WTC11 (cell line): Measurements from ENCODE around the gene SLC25A28. TPM values are rescaled to one million over a fixed set of nuclear protein-coding genes. Genes with fewer than 3 reads are reported as not detected.

ENCODE experiments used
- ATAC-seq: fragments of 200-7000 bp; cut with Tn5 transposase; 2 replicates; pipeline ENCODE4 v1.10.0; 2021; ENCODE audit warnings: mild to moderate bottlenecking, moderate library complexity
- CTCF ChIA-PET: fragments of 300-600 bp; sonication (Branson Sonifier 250); formaldehyde crosslinking; loops from one replicate; lab custom pipeline; 2021; ENCODE audit warnings: antibody characterized with exemption; lab: Charles Lee
- POLR2A ChIA-PET: fragments of 350-600 bp; sonication (Branson Sonifier 250); formaldehyde crosslinking; loops from one replicate; lab custom pipeline; 2021; ENCODE audit warnings: antibody characterized with exemption; lab: Charles Lee
- DNase-seq: peaks from one replicate; pipeline ENCODE4 v3.0.0; 2021; ENCODE audit warnings: low spot score
- H3K27ac Mint-ChIP-seq: 2 replicates; pipeline ENCODE4 v1.8.0; 2021; ENCODE audit warnings: mixed read lengths
- H3K27me3 Mint-ChIP-seq: 2 replicates; pipeline ENCODE4 v1.8.0; 2021; ENCODE audit warnings: low read depth, mild to moderate bottlenecking, moderate library complexity, mixed read lengths
- H3K36me3 Mint-ChIP-seq: 2 replicates; pipeline ENCODE4 v1.8.0; 2021; ENCODE audit warnings: mixed read lengths
- H3K4me1 Mint-ChIP-seq: 2 replicates; pipeline ENCODE4 v1.8.0; 2022; ENCODE audit warnings: mixed read lengths
- H3K4me3 Mint-ChIP-seq: 2 replicates; pipeline ENCODE4 v1.8.0; 2021; ENCODE audit warnings: mild to moderate bottlenecking, moderate library complexity, mixed read lengths
- H3K9me3 Mint-ChIP-seq: 2 replicates; pipeline ENCODE4 v1.8.0; 2021; ENCODE audit warnings: mixed read lengths
- CBFB ChIP-seq: sonication (generic); formaldehyde crosslinking; IDR thresholded peaks from 2 replicates; pipeline ENCODE4 v1.8.1; 2022; ENCODE audit warnings: mild to moderate bottlenecking, low read depth, missing genetic modification reagents
- EMX1 ChIP-seq: fragments of 250-450 bp; sonication (Bioruptor Pico); IDR thresholded peaks from 2 replicates; pipeline ENCODE4 v1.8.0; 2021; ENCODE audit warnings: mild to moderate bottlenecking
- FOXK1 ChIP-seq: sonication (generic); formaldehyde crosslinking; IDR thresholded peaks from 2 replicates; pipeline ENCODE4 v1.8.0; 2022; ENCODE audit warnings: mild to moderate bottlenecking, moderate library complexity, missing genetic modification reagents
- GRHL2 ChIP-seq: fragments of 250-450 bp; sonication (Bioruptor Pico); IDR thresholded peaks from 2 replicates; pipeline ENCODE4 v1.8.0; 2022; ENCODE audit warnings: mild to moderate bottlenecking, moderate library complexity; ENCODE audit not compliant: insufficient replicate concordance, severe bottlenecking
- GTF2I ChIP-seq: fragments of 250-450 bp; sonication (Bioruptor Pico); conservative IDR thresholded peaks from 2 replicates; pipeline ENCODE4 v1.4.0; 2021; ENCODE audit warnings: mild to moderate bottlenecking
- HMGA2 ChIP-seq: fragments of 250-450 bp; sonication (Bioruptor Pico); IDR thresholded peaks from 2 replicates; pipeline ENCODE4 v1.4.0; 2021; ENCODE audit warnings: mild to moderate bottlenecking, moderate library complexity
- NR1H2 ChIP-seq: sonication (generic); formaldehyde crosslinking; IDR thresholded peaks from 2 replicates; pipeline ENCODE4 v1.9.0; 2021; ENCODE audit warnings: mild to moderate bottlenecking, moderate library complexity, missing genetic modification reagents
- TEAD4 ChIP-seq: sonication (generic); formaldehyde crosslinking; IDR thresholded peaks from 2 replicates; pipeline ENCODE4 v1.8.0; 2022; ENCODE audit warnings: mild to moderate bottlenecking, missing genetic modification reagents
- TP53 ChIP-seq: sonication (generic); formaldehyde crosslinking; IDR thresholded peaks from 2 replicates; pipeline ENCODE4 v1.8.1; 2023; ENCODE audit warnings: mild to moderate bottlenecking, missing genetic modification reagents
- ZBTB21 ChIP-seq: sonication (generic); formaldehyde crosslinking; IDR thresholded peaks from 2 replicates; pipeline ENCODE4 v1.8.1; 2023; ENCODE audit warnings: mild to moderate bottlenecking, missing genetic modification reagents, borderline replicate concordance
- total RNA-seq: library from RNA; stranded (reverse); gene quantifications from 3 replicates; pipeline ENCODE4 v1.2.3, GENCODE V29; 2021
- TF ChIP-seq, protein P1 (sequence below): sonication (generic); formaldehyde crosslinking; IDR thresholded peaks from 2 replicates; pipeline ENCODE4 v1.8.0; 2022; ENCODE audit warnings: mild to moderate bottlenecking, missing genetic modification reagents
- TF ChIP-seq, protein P2 (sequence below): sonication (generic); formaldehyde crosslinking; IDR thresholded peaks from 2 replicates; pipeline ENCODE4 v1.8.0; 2022; ENCODE audit warnings: mild to moderate bottlenecking, missing genetic modification reagents
- TF ChIP-seq, protein P3 (sequence below): fragments of 250-450 bp; sonication (Bioruptor Pico); IDR thresholded peaks from 2 replicates; pipeline ENCODE4 v1.9.0; 2021; ENCODE audit warnings: mild to moderate bottlenecking
- TF ChIP-seq, protein P4 (sequence below): fragments of 250-450 bp; sonication (Bioruptor Pico); IDR thresholded peaks from 2 replicates; pipeline ENCODE4 v1.8.0; 2021; ENCODE audit warnings: mild to moderate bottlenecking
- TF ChIP-seq, protein P5 (sequence below): sonication (generic); formaldehyde crosslinking; IDR thresholded peaks from 2 replicates; pipeline ENCODE4 v1.8.1; 2022; ENCODE audit warnings: mild to moderate bottlenecking, moderate library complexity, missing genetic modification reagents
- TF ChIP-seq, protein P6 (sequence below): fragments of 250-450 bp; sonication (Bioruptor Pico); conservative IDR thresholded peaks from 2 replicates; pipeline ENCODE4 v1.9.0; 2021; ENCODE audit warnings: mild to moderate bottlenecking
- TF ChIP-seq, protein P7 (sequence below): sonication (generic); formaldehyde crosslinking; IDR thresholded peaks from 2 replicates; pipeline ENCODE4 v1.8.1; 2023; ENCODE audit warnings: mild to moderate bottlenecking, missing genetic modification reagents

SLC25A28 gene
- total RNA-seq, 1 experiment from 2014 or later, result 18.2 TPM

DNA sequence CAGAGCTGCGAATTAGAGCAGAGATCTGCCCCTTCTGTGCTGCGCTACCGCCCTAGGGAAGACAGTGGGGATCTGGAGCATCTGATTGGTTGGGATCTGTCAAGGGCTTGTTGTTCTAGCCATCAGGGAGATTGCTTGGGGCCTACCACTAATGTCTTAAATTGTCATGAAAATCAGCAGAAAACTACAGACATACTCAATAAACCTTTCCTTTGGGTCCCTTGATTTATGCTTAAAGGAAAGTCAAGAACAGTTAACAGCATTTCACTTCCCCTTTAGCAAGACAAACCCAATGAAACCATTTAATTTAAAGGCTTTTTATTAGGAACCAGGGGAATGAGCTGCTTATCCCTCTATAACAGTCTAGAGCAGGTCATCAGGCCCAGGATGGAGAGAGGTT lies 10.0 kb downstream of the SLC25A28 start:
- ChIA-PET CTCF (interaction anchor here (2.2 to 3.0 kb wide), 2 partner anchors 50 to 174 kb away, joined by 8 to 28 read pairs; no protein-coding TSS in a partner anchor), POLR2A (no interaction called here)
- no peak overlapping the region for H3K27ac Mint-ChIP-seq
- H3K4me3 Mint-ChIP-seq, result no peak overlapping the region
- no peak for DNase-seq
- TF ChIP-seq ZBTB21 (CRISPR knock-in tag) (no peak), EMX1 (CRISPR knock-in tag) (no peak)
- TF ChIP-seq, protein P1, sequence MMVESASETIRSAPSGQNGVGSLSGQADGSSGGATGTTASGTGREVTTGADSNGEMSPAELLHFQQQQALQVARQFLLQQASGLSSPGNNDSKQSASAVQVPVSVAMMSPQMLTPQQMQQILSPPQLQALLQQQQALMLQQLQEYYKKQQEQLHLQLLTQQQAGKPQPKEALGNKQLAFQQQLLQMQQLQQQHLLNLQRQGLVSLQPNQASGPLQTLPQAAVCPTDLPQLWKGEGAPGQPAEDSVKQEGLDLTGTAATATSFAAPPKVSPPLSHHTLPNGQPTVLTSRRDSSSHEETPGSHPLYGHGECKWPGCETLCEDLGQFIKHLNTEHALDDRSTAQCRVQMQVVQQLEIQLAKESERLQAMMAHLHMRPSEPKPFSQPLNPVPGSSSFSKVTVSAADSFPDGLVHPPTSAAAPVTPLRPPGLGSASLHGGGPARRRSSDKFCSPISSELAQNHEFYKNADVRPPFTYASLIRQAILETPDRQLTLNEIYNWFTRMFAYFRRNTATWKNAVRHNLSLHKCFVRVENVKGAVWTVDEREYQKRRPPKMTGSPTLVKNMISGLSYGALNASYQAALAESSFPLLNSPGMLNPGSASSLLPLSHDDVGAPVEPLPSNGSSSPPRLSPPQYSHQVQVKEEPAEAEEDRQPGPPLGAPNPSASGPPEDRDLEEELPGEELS, result no peak
- no peaks in the 10 kb centered on the region for H3K9me3 Mint-ChIP-seq
- peaks cover 4% of the 10 kb centered on the region for H3K4me1 Mint-ChIP-seq
- no peaks in the 10 kb centered on the region for H3K27me3 Mint-ChIP-seq
- ATAC-seq, result peak; percentile 45
- no peaks in the 10 kb centered on the region for H3K36me3 Mint-ChIP-seq

DNA sequence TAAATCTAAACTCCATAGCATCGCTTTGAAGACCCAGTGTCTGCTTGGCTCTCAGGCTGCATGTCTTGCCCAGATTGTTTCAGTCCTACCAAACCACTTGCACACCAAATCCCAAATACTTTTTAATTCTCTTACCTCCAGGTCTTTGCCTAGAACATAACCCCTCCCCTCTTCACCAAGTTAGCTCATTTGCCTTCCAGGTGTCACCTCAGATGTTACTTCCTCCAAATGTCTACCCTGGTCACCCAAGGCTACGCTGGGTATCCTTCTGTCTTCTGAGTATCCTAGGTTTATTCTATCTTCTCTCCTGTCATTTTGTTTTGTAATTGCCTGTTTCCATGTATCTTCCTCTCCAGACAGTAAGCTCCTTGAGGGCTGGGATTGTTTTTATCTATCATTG lies 11.1 kb downstream of the SLC25A28 start:
- peaks cover 4% of the 10 kb centered on the region for H3K9me3 Mint-ChIP-seq
- peaks cover 4% of the 10 kb centered on the region for H3K4me1 Mint-ChIP-seq
- H3K27me3 Mint-ChIP-seq, result no peaks in the 10 kb centered on the region
- no peak overlapping the region for H3K4me3 Mint-ChIP-seq
- CTCF ChIA-PET, result interaction anchor here (1.8 to 2.2 kb wide), 3 partner anchors 49 to 176 kb away, joined by 4 to 8 read pairs (median 6); no protein-coding TSS in a partner anchor
- TF ChIP-seq NR1H2 (CRISPR knock-in tag) (no peak), FOXK1 (CRISPR knock-in tag) (no peak), GTF2I (CRISPR knock-in tag) (no peak), HMGA2 (CRISPR knock-in tag) (no peak), GRHL2 (CRISPR knock-in tag) (no peak), CBFB (no peak), TEAD4 (CRISPR knock-in tag) (no peak), TP53 (CRISPR knock-in tag) (no peak)
- TF ChIP-seq, protein P2, sequence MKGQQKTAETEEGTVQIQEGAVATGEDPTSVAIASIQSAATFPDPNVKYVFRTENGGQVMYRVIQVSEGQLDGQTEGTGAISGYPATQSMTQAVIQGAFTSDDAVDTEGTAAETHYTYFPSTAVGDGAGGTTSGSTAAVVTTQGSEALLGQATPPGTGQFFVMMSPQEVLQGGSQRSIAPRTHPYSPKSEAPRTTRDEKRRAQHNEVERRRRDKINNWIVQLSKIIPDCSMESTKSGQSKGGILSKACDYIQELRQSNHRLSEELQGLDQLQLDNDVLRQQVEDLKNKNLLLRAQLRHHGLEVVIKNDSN (CRISPR knock-in tag), result no peak
- TF ChIP-seq, protein P3, sequence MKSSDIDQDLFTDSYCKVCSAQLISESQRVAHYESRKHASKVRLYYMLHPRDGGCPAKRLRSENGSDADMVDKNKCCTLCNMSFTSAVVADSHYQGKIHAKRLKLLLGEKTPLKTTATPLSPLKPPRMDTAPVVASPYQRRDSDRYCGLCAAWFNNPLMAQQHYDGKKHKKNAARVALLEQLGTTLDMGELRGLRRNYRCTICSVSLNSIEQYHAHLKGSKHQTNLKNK (CRISPR knock-in tag), result no peak
- TF ChIP-seq, protein P4, sequence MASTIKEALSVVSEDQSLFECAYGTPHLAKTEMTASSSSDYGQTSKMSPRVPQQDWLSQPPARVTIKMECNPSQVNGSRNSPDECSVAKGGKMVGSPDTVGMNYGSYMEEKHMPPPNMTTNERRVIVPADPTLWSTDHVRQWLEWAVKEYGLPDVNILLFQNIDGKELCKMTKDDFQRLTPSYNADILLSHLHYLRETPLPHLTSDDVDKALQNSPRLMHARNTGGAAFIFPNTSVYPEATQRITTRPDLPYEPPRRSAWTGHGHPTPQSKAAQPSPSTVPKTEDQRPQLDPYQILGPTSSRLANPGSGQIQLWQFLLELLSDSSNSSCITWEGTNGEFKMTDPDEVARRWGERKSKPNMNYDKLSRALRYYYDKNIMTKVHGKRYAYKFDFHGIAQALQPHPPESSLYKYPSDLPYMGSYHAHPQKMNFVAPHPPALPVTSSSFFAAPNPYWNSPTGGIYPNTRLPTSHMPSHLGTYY (CRISPR knock-in tag), result no peak
- TF ChIP-seq, protein P5, sequence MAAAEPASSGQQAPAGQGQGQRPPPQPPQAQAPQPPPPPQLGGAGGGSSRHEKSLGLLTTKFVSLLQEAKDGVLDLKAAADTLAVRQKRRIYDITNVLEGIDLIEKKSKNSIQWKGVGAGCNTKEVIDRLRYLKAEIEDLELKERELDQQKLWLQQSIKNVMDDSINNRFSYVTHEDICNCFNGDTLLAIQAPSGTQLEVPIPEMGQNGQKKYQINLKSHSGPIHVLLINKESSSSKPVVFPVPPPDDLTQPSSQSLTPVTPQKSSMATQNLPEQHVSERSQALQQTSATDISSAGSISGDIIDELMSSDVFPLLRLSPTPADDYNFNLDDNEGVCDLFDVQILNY (CRISPR knock-in tag), result no peak
- TF ChIP-seq, protein P6, sequence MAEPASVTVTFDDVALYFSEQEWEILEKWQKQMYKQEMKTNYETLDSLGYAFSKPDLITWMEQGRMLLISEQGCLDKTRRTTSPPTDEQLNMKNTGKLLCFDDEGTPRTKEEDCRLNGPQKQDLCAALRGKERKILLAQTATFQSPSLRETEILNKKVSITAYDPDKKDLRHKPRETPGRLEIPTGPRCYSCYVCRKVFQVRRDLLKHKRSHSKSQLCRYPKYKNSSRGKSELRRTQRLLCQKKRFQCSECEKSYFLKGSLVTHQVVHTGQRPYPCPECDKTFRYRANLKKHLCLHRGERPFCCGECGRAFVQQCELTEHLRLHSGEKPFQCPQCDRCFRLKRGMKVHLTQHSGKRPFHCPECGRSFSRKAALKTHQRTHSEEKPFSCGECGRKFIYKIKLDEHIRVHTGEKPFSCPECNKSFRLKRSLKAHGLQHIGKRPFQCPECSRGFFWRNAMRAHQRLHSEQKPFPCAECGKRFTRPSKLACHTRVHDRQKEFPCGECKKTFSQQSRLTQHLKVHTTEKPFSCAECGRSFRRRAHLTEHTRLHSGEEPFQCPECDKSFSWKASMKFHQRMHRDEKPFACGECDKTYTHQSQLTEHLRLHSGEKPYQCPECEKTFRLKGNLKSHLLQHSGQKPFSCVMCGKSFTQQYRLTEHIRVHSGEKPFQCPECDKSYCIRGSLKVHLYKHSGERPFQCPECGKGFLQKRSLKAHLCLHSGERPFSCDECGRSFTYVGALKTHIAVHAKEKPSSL (CRISPR knock-in tag), result no peak
- TF ChIP-seq, protein P7, sequence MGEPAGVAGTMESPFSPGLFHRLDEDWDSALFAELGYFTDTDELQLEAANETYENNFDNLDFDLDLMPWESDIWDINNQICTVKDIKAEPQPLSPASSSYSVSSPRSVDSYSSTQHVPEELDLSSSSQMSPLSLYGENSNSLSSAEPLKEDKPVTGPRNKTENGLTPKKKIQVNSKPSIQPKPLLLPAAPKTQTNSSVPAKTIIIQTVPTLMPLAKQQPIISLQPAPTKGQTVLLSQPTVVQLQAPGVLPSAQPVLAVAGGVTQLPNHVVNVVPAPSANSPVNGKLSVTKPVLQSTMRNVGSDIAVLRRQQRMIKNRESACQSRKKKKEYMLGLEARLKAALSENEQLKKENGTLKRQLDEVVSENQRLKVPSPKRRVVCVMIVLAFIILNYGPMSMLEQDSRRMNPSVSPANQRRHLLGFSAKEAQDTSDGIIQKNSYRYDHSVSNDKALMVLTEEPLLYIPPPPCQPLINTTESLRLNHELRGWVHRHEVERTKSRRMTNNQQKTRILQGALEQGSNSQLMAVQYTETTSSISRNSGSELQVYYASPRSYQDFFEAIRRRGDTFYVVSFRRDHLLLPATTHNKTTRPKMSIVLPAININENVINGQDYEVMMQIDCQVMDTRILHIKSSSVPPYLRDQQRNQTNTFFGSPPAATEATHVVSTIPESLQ (CRISPR knock-in tag), result no peak
- TF ChIP-seq, all 79 proteins: peak for 0
- ATAC-seq (no peak), DNase-seq (no peak)
- POLR2A ChIA-PET, result interaction anchor here (0.7 kb wide), 1 partner anchor 48 kb away, joined by 3 read pairs; no protein-coding TSS in a partner anchor
- Mint-ChIP-seq H3K27ac (no peak overlapping the region), H3K36me3 (no peaks in the 10 kb centered on the region)
